Transverse colon (tissue), 4 donors: ENCODE results near the gene PLEKHO2. TPM values are rescaled to one million over a fixed set of nuclear protein-coding genes. Genes with fewer than 3 reads are reported as not detected.

Source experiments
- DNase-seq: peaks from one replicate; pipeline ENCODE4 v3.0.0-alpha.2; 2019
- H3K27ac ChIP-seq, 4 donors: fragments of 200-600 bp; sonication (generic); 2 replicates each; pipeline ENCODE4 v1.5.1; 2016 to 2018; ENCODE audit warnings: inconsistent platforms in 4 of 4
- H3K27me3 ChIP-seq: fragments of 200-600 bp; sonication (generic); 2 replicates; pipeline ENCODE4 v1.5.1; 2017; ENCODE audit warnings: inconsistent platforms
- H3K36me3 ChIP-seq, 4 donors: fragments of 200-600 bp; sonication (generic); 2 replicates each; pipeline ENCODE4 v1.5.1; 2017 to 2019; ENCODE audit warnings: inconsistent platforms in 4 of 4
- H3K4me1 ChIP-seq, 4 donors: fragments of 200-600 bp; sonication (generic); 2 replicates each; pipeline ENCODE4 v1.5.1; 2017 to 2020; ENCODE audit warnings: inconsistent platforms in 4 of 4
- H3K4me3 ChIP-seq, 4 donors: fragments of 200-600 bp; sonication (generic); 1 replicate in 1 of 4; 2 replicates in 3 of 4; pipeline versions ENCODE4 v1.5.1 to v1.6.1; 2017 to 2019; ENCODE audit warnings: inconsistent platforms in 4 of 4
- H3K9me3 ChIP-seq, 2 donors: fragments of 200-600 bp; sonication (generic); 2 replicates each; pipeline ENCODE4 v1.5.1; 2017 to 2019; ENCODE audit warnings: inconsistent platforms in 2 of 2
- EP300 ChIP-seq: sonication (generic); formaldehyde crosslinking; IDR thresholded peaks from one replicate; pipeline ENCODE4 v1.6.1; 2017; ENCODE audit warnings: antibody characterized with exemption, low read depth
- POLR2A ChIP-seq: fragments of 450-650 bp; IDR thresholded peaks from one replicate; pipeline ENCODE4 v1.6.1; 2016; ENCODE audit warnings: antibody characterized with exemption, mild to moderate bottlenecking, moderate library complexity
- POLR2AphosphoS5 ChIP-seq, 3 donors: sonication (generic); formaldehyde crosslinking; IDR thresholded peaks; one replicate each; pipeline ENCODE4 v1.6.1; 2016; ENCODE audit warnings: antibody characterized with exemption in 3 of 3
- WGBS, 2 donors: methylation state at CpG; one replicate each; pipeline ENCODE4 v1.1.5; 2018; ENCODE audit warnings: low coverage in 1 of 2; 5-methylcytosine and 5-hydroxymethylcytosine counted together
- in situ Hi-C, 4 donors: fragments of 200-750 bp; cut with MboI; loops; one replicate each; pipeline versions ENCODE4 v1.15.0 to v1.15.1; 2017; ENCODE audit warnings: low sequenced_read_pairs in 3 of 4, low pct_ligation_motif_present in 1 of 4, low pct_unique_long_range_greater_than_20kb in 1 of 4
- intact Hi-C: fragments of 100-400 bp; cut with DNase I; formaldehyde crosslinking; loops from one replicate; pipeline ENCODE4 v1.15.1; 2023; ENCODE audit warnings: low total_unique reads
- total RNA-seq, 4 donors: library from RNA; depleted of rRNA; stranded (reverse); fragments of >200 nt; gene quantifications; one replicate each; pipeline ENCODE4 v1.1.0, GENCODE V29; 2016
- TF ChIP-seq, protein P1 (sequence below), 5 experiments: fragments of 200-600 bp in 3 of 5; fragments of 450-650 bp in 2 of 5; sonication (generic) in 3 of 5; IDR thresholded peaks; 1 replicate in 2 of 5; 2 replicates in 3 of 5; pipeline ENCODE4 v1.5.1; 2016 to 2017; ENCODE audit warnings: antibody characterized with exemption in 5 of 5, inconsistent platforms in 3 of 5, mild to moderate bottlenecking in 2 of 5, moderate library complexity in 1 of 5

PLEKHO2 gene
- total RNA-seq, 4 donors from 2014 or later = 4.6 to 12.3 (median 9.8) TPM

DNA sequence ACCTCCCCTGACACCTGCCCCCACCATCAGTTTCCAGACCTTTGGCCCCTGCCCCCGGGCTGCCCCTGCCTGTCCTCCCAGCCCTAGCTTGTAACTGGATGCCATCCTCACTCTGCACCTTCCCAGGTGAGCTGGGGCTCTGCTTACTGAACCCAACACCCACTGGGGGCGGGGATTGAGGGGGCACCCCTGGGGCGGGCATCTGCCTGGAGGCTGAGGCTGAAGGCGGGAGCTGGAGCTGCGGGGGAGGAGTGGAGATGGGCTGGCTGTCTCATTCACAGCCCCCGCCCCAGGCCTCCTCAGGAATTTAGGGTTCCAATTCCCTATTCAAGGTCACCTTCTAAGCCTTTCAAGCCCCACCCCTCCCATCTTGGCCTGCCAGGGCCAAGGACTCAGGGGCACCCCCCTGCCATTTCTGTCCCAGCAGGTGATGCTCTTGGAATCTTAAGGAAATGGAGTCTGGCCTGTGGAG, 33.9 kb upstream of the PLEKHO2 start:
- H3K4me3 ChIP-seq = no peak overlapping the region
- H3K27me3 ChIP-seq = no peaks in the 10 kb centered on the region
- 72% methylated on average over 6 of the region's 6 CpGs; no CpG with 5 or more reads in 1 of the 2 donors for WGBS, 2 donors
- H3K4me1 ChIP-seq = peaks cover 0 to 12% (median 6%) of the 10 kb centered on the region in 4 donors
- no peaks in the 10 kb centered on the region for H3K36me3 ChIP-seq
- in situ Hi-C loops (loop anchor here in 3 of 4 donors (10.0 kb wide), 2 partner anchors 63 to 73 kb away; no protein-coding TSS in a partner anchor), intact Hi-C loops (loop anchor here (2.0 kb wide), 1 partner anchor 67 kb away; no protein-coding TSS in a partner anchor)
- no peaks in the 10 kb centered on the region for H3K9me3 ChIP-seq
- no peak for DNase-seq
- TF ChIP-seq POLR2A (no peak), POLR2AphosphoS5 (IDR thresholded peaks at IDR 0.05) (no peak), EP300 (no peak)
- TF ChIP-seq, protein P1, sequence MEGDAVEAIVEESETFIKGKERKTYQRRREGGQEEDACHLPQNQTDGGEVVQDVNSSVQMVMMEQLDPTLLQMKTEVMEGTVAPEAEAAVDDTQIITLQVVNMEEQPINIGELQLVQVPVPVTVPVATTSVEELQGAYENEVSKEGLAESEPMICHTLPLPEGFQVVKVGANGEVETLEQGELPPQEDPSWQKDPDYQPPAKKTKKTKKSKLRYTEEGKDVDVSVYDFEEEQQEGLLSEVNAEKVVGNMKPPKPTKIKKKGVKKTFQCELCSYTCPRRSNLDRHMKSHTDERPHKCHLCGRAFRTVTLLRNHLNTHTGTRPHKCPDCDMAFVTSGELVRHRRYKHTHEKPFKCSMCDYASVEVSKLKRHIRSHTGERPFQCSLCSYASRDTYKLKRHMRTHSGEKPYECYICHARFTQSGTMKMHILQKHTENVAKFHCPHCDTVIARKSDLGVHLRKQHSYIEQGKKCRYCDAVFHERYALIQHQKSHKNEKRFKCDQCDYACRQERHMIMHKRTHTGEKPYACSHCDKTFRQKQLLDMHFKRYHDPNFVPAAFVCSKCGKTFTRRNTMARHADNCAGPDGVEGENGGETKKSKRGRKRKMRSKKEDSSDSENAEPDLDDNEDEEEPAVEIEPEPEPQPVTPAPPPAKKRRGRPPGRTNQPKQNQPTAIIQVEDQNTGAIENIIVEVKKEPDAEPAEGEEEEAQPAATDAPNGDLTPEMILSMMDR (IDR thresholded peaks at IDR 0.05) = no peak
- peak overlapping the region; percentile 68 to 90 (median 74) for H3K27ac ChIP-seq

DNA sequence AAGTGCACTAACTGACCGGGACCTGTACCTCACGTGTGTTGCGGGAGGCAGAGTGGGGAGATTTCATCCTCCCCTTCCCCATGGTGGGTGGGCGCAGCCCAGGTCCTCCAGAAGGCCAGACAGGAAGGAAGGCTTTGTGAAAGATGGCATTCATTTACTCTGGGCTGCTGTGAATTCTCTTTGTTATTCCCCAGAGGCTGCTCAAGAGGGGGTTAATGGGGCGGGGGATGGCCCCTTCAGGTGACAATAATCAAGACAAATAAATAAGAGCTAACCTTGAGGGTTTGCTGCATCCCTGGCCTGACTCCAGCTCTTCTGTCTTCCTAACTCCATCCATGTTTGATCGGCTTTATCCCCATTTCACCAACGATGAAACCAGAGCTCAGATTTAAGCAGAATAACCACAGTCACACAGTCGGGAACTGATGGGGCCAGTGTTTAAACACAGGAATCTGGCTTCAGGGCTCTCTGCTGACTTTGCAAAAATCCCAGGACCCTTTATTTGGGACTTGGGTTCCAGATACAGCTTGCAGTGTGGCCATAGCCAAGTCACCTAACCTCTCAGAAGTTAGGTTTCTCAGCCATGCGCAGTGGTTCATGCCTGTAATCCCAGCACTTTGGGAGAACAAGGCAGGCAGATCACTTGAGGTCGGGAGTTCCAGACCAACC, 32.8 kb upstream of the PLEKHO2 start:
- no peaks in the 10 kb centered on the region for H3K9me3 ChIP-seq
- DNase-seq = no peak
- TF ChIP-seq POLR2AphosphoS5 (IDR thresholded peaks at IDR 0.05) = no peak
- no peak for TF ChIP-seq POLR2A
- TF ChIP-seq, protein P1 (IDR thresholded peaks at IDR 0.05) = no peak
- no peak for TF ChIP-seq EP300
- peak overlapping the region; percentile 68 to 90 (median 74) for H3K27ac ChIP-seq
- H3K36me3 ChIP-seq = no peaks in the 10 kb centered on the region
- no peaks in the 10 kb centered on the region for H3K27me3 ChIP-seq
- no peak overlapping the region for H3K4me3 ChIP-seq
- peaks cover 0 to 12% (median 6%) of the 10 kb centered on the region in 4 donors for H3K4me1 ChIP-seq
- in situ Hi-C loops = loop anchor here in 3 of 4 donors (10.0 kb wide), 2 partner anchors 64 to 74 kb away; no protein-coding TSS in a partner anchor
- WGBS, 2 donors = 80 to 82% methylated on average over 4 to 10 of the region's 10 CpGs
- intact Hi-C loops = loop anchor here (2.0 kb wide), 1 partner anchor 68 kb away; no protein-coding TSS in a partner anchor

DNA sequence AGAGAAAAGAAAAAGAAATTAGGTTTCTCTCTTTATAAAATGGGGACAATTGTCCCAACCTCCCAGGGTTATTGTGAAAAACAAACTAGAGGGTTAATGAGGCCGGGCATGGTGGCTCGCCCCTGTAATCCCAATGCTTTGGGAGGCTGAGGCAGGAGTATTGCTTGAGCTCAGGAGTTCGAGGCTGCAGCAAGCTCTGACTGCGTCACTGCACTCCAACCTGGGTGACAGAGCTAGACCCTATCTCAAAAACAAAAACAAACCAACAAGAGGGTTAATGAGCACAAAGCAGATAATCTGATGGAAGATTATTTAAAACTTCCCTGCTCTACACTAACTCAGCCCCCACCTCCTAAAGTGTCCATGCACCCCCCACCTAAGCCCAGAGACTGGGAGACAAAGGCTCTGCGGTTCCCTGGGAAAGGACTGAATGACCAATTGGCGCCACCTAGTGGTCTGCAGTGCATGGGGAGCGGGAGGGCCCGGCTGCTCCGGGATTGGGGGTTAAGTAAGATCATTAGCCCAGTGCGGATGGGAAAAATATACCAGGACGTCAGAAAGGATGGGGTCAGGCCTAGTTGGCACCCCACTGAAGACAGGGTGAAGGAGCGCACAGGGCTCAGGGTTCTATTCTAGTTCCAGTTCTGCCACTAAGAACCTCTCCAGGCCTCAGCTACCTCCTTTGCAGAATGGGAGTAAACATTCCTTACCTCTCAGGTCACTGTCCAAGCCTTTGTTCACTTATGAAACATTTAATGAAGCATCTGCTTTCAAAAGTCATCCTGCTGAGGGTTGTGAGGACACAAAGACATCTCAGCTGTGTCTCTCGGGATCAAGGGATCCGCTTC, 31.8 kb upstream of the PLEKHO2 start:
- TF ChIP-seq, protein P1 (IDR thresholded peaks at IDR 0.05) = peak; percentile 85 to 94 (median 92)
- no peak for TF ChIP-seq EP300
- no peak overlapping the region for H3K4me3 ChIP-seq
- no peaks in the 10 kb centered on the region for H3K27me3 ChIP-seq
- H3K4me1 ChIP-seq = peaks cover 0 to 12% (median 6%) of the 10 kb centered on the region in 4 donors
- no peaks in the 10 kb centered on the region for H3K9me3 ChIP-seq
- peak; percentile 83 for DNase-seq
- H3K36me3 ChIP-seq = no peaks in the 10 kb centered on the region
- H3K27ac ChIP-seq = peak overlapping the region; percentile 68 to 90 (median 74)
- intact Hi-C loops (loop anchor here (2.0 kb wide), 1 partner anchor 69 kb away; no protein-coding TSS in a partner anchor), in situ Hi-C loops (loop anchor here (5.0 to 10.0 kb wide), 3 partner anchors 65 to 78 kb away; no protein-coding TSS in a partner anchor)
- WGBS, 2 donors = 32 to 38% methylated on average over 5 to 14 of the region's 14 CpGs
